ENCODE data around the gene ACOT6.
"Not testable (repeated sequence)": the region's sequence is repeated elsewhere in the genome, so short reads cannot be mapped to it uniquely, and the experiment has no call there.

The ACOT6 gene

DNA sequence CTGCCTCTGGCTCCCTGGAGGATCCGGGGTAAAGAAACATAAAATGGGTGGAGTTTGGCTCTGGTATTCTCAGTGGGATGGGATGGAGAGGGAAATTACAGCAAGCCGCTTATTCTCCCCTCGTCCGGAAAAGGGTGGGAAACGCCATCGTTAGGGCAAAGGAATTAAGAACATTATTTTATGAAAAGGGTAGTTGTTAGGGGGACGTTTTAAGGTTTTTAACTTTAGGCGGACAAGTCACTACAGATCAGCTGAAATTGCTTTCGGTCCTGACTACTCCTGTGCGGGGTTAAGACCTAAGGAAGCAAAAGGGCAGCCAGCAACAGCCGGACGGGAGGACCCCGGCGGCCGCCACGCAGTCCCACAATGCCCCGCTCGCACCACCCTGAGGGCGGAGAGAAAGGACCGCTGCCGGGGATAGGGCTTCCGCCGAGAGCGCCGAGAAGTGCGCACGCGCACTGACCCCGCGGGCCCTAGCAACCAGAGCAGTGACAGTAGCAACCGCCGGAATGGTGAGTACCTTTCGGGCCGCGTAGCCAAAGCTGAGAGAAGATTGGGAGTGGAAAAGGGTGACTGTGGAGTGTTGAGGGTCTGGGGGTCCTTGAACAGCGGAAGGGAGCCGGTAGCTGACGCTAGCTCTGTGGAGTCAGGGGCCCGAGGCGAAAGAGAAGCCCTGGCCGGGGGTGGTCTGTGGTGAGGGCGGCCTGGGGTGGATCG is 32.4 kb downstream of the ACOT6 start, which contains the start of gene DNAL1:
Gene DNAL1 (plus strand): TSS at position 456 of the 717 bp plus-strand sequence. CDS start 54 bp downstream, at position 510.
- Histone ChIP-seq H3K27ac (ENCODE audit: low read depth, low read length) (peak within 1 kb of the TSS; percentile 63), H3K4me1 (ENCODE audit: control insufficient read depth in 1 of 2, insufficient read depth in 2 of 2, low read length in 2 of 2) (peaks cover 8 to 10% of the 10 kb centered on the region in 2 donors), H3K4me3 (ENCODE audit: low read depth in 1 of 2, low read length in 2 of 2) (peak within 1 kb of the TSS; percentile 99), H3K9ac (ENCODE audit: low read depth in 1 of 2, low read length in 2 of 2) (peak within 1 kb of the TSS; percentile 80 to 87), H3K9me3 (ENCODE audit: control insufficient read depth in 1 of 2, low read length in 2 of 2) (no peaks in the 10 kb centered on the region), H3K27me3 (ENCODE audit: control insufficient read depth in 1 of 2, insufficient read depth in 2 of 2, low read length in 2 of 2) (no peaks in the 10 kb centered on the region), H3K36me3 (ENCODE audit: control insufficient read depth in 1 of 2, insufficient read depth in 2 of 2, low read length in 2 of 2) (no peaks in the 10 kb centered on the region)

DNA sequence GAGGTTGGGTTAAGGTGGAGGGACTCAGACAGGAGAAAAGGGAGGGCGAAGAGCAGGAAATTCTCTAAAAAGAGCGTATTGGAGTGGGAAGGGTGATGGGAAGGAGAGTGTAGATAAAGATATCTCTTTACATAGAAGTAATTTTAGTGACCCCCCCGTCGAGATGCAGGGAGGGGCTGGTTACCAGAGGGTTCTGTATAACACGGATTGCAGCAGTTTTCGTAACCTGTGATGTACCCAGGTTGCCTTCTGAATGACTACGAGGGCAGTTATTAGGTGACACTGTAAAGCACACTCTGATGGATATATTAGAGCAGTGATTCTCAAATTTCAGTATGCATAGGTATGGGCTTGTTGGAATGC is 32.9 kb downstream of the ACOT6 start:
- Histone ChIP-seq H3K36me3 (ENCODE audit: control insufficient read depth in 1 of 2, insufficient read depth in 2 of 2, low read length in 2 of 2) (no peaks in the 10 kb centered on the region), H3K4me1 (ENCODE audit: control insufficient read depth in 1 of 2, insufficient read depth in 2 of 2, low read length in 2 of 2) (peaks cover 8 to 10% of the 10 kb centered on the region in 2 donors), H3K9ac (ENCODE audit: low read depth in 1 of 2, low read length in 2 of 2) (peak overlapping the region; percentile 80 to 87), H3K4me3 (ENCODE audit: low read depth in 1 of 2, low read length in 2 of 2) (peak overlapping the region; percentile 99), H3K27me3 (ENCODE audit: control insufficient read depth in 1 of 2, insufficient read depth in 2 of 2, low read length in 2 of 2) (no peaks in the 10 kb centered on the region), H3K9me3 (ENCODE audit: control insufficient read depth in 1 of 2, low read length in 2 of 2) (no peaks in the 10 kb centered on the region), H3K27ac (ENCODE audit: low read depth, low read length) (no peak overlapping the region)

DNA sequence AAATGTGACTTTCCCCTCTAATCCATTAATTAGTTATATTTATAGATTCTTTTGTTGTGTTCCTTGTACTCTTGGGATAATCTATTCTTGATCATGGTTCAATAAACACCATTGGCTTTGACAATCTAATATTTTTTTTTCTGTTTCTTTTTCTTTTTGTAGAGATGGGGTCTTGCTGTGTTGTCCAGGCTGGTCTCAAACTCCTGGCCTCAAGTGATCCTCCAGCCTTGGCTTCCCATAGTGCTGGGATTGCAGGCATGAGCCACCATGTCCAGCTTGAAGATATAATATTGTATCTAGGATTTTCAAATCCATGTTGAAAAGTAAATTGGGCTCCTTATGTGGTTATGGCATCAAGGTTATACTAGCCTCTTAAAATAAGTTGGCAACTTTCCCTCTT is 38.7 kb downstream of the ACOT6 start:
- no peaks in the 10 kb centered on the region for H3K36me3 ChIP-seq (ENCODE audit: control insufficient read depth in 1 of 2, insufficient read depth in 2 of 2, low read length in 2 of 2)
- no peaks in the 10 kb centered on the region for H3K4me1 ChIP-seq (ENCODE audit: control insufficient read depth in 1 of 2, insufficient read depth in 2 of 2, low read length in 2 of 2)
- no peaks in the 10 kb centered on the region for H3K27me3 ChIP-seq (ENCODE audit: control insufficient read depth in 1 of 2, insufficient read depth in 2 of 2, low read length in 2 of 2)
- no peak overlapping the region for H3K4me3 ChIP-seq (ENCODE audit: low read depth in 1 of 2, low read length in 2 of 2)
- H3K9me3 ChIP-seq (ENCODE audit: control insufficient read depth in 1 of 2, low read length in 2 of 2): no peaks in the 10 kb centered on the region
- no peak overlapping the region for H3K27ac ChIP-seq (ENCODE audit: low read depth, low read length)
- H3K9ac ChIP-seq (ENCODE audit: low read depth in 1 of 2, low read length in 2 of 2): no peak overlapping the region

DNA sequence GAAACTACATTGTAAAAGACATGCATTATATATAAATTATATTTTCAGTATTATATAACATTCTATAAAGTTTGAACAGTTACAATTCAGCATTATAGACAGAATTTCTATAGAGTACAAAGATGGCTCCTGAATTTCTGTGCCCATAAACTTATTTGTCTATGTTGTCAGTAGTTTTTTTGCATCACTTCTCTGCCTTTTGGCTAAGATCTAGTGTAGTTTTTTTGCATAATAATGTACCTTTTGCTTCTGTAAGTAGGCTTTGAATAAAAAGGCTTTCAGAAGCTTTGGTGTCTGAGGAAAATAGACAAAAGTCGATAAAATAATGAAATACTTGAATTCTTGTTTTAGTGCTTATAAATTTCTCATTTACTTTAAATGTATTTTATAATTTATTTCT is 43.5 kb downstream of the ACOT6 start:
- Histone ChIP-seq H3K27me3 (ENCODE audit: control insufficient read depth in 1 of 2, insufficient read depth in 2 of 2, low read length in 2 of 2) (no peaks in the 10 kb centered on the region), H3K27ac (ENCODE audit: low read depth, low read length) (no peak overlapping the region), H3K9me3 (ENCODE audit: control insufficient read depth in 1 of 2, low read length in 2 of 2) (no peaks in the 10 kb centered on the region), H3K4me3 (ENCODE audit: low read depth in 1 of 2, low read length in 2 of 2) (no peak overlapping the region), H3K36me3 (ENCODE audit: control insufficient read depth in 1 of 2, insufficient read depth in 2 of 2, low read length in 2 of 2) (no peaks in the 10 kb centered on the region), H3K4me1 (ENCODE audit: control insufficient read depth in 1 of 2, insufficient read depth in 2 of 2, low read length in 2 of 2) (no peaks in the 10 kb centered on the region), H3K9ac (ENCODE audit: low read depth in 1 of 2, low read length in 2 of 2) (no peak overlapping the region)

DNA sequence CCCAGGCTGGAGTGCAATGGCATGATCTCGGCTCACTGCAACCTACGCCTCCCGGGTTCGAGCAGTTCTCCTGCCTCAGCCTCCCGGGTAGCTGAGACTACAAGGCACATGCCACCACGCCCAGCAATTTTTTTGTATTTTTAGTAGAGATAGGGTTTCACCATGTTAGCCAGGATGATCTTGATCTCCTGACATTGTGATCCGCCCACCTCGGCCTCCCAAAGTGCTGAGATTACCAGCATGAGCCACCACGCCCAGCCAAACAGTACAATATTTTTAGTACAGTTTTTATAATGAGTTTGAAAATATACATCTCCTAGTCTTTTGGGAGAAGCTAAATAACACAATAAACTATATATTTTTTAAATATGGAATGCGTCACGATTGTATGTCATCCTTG is 46.9 kb downstream of the ACOT6 start:
- not testable (repeated sequence) for H3K4me3 ChIP-seq (ENCODE audit: low read depth in 1 of 2, low read length in 2 of 2); H3K4me1 ChIP-seq (ENCODE audit: control insufficient read depth in 1 of 2, insufficient read depth in 2 of 2, low read length in 2 of 2); H3K9me3 ChIP-seq (ENCODE audit: control insufficient read depth in 1 of 2, low read length in 2 of 2); H3K36me3 ChIP-seq (ENCODE audit: control insufficient read depth in 1 of 2, insufficient read depth in 2 of 2, low read length in 2 of 2); H3K27me3 ChIP-seq (ENCODE audit: control insufficient read depth in 1 of 2, insufficient read depth in 2 of 2, low read length in 2 of 2); H3K27ac ChIP-seq (ENCODE audit: low read depth, low read length); H3K9ac ChIP-seq (ENCODE audit: low read depth in 1 of 2, low read length in 2 of 2)

DNA sequence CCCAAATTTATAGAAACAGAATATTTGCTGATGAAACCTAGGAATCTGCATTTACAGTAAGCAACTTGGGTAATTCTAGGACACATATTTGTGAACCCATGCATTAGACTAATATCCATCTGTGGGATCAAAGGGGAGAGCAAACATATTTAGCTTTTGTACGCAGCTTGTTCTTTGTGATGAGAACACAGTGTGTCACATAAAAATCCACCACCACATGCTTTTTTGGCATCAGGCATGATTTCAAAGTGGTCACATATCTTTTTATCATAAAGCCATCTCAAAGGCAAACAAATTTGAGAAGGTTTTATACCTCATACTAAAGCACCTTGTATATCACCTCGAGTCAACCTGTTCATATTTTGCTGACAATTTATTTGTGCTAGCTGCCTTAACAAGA is 48.2 kb downstream of the ACOT6 start:
- Histone ChIP-seq H3K27me3 (ENCODE audit: control insufficient read depth in 1 of 2, insufficient read depth in 2 of 2, low read length in 2 of 2) (no peaks in the 10 kb centered on the region), H3K4me1 (ENCODE audit: control insufficient read depth in 1 of 2, insufficient read depth in 2 of 2, low read length in 2 of 2) (no peaks in the 10 kb centered on the region), H3K4me3 (ENCODE audit: low read depth in 1 of 2, low read length in 2 of 2) (no peak overlapping the region), H3K36me3 (ENCODE audit: control insufficient read depth in 1 of 2, insufficient read depth in 2 of 2, low read length in 2 of 2) (no peaks in the 10 kb centered on the region), H3K27ac (ENCODE audit: low read depth, low read length) (no peak overlapping the region), H3K9ac (ENCODE audit: low read depth in 1 of 2, low read length in 2 of 2) (no peak overlapping the region), H3K9me3 (ENCODE audit: control insufficient read depth in 1 of 2, low read length in 2 of 2) (no peaks in the 10 kb centered on the region)

DNA sequence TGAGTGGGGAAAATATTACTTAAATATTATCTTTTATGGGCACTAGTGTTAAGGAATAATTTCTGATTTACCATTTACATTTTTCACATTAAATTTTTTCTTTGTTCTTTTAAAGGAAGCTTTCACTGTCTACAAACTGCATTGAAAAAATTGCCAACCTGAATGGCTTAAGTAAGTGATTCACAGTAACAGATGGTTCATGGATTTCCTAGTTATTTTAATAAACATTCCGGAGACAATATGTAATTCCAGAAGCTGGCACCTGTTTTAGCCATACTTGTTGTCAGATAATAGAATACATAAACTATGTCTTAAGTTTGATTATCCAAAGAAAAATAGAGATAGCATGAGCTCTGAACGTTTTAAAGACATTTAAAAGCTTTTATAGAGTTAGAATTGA is 49.6 kb downstream of the ACOT6 start:
- H3K36me3 ChIP-seq (ENCODE audit: control insufficient read depth in 1 of 2, insufficient read depth in 2 of 2, low read length in 2 of 2): no peaks in the 10 kb centered on the region
- no peaks in the 10 kb centered on the region for H3K27me3 ChIP-seq (ENCODE audit: control insufficient read depth in 1 of 2, insufficient read depth in 2 of 2, low read length in 2 of 2)
- no peaks in the 10 kb centered on the region for H3K9me3 ChIP-seq (ENCODE audit: control insufficient read depth in 1 of 2, low read length in 2 of 2)
- H3K9ac ChIP-seq (ENCODE audit: low read depth in 1 of 2, low read length in 2 of 2): no peak overlapping the region
- no peak overlapping the region for H3K27ac ChIP-seq (ENCODE audit: low read depth, low read length)
- no peak overlapping the region for H3K4me3 ChIP-seq (ENCODE audit: low read depth in 1 of 2, low read length in 2 of 2)
- no peaks in the 10 kb centered on the region for H3K4me1 ChIP-seq (ENCODE audit: control insufficient read depth in 1 of 2, insufficient read depth in 2 of 2, low read length in 2 of 2)

DNA sequence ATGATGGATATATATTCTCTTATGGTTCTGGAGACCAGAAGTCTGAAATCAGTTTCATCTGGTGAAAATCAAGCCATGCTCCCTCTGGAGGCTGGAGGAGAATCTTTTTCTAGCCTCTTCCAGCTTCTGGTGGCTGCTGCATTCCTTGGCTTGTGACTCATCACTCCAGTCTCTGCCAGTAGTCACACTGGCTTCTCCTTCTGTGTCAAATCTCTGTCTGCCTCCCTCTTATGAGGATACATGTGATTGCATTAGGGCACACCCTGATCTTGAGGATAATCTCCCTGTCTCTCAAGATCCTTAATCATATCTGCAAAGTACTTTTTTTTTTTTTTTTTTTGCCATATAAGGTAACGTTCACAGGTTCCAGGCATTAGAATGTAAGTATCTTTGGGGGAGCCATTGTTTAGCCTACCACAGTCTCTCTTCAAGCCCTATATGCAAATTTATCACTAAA is 50.2 kb downstream of the ACOT6 start:
- no peak overlapping the region for H3K27ac ChIP-seq (ENCODE audit: low read depth, low read length)
- no peaks in the 10 kb centered on the region for H3K4me1 ChIP-seq (ENCODE audit: control insufficient read depth in 1 of 2, insufficient read depth in 2 of 2, low read length in 2 of 2)
- H3K36me3 ChIP-seq (ENCODE audit: control insufficient read depth in 1 of 2, insufficient read depth in 2 of 2, low read length in 2 of 2): no peaks in the 10 kb centered on the region
- no peaks in the 10 kb centered on the region for H3K9me3 ChIP-seq (ENCODE audit: control insufficient read depth in 1 of 2, low read length in 2 of 2)
- no peak overlapping the region for H3K4me3 ChIP-seq (ENCODE audit: low read depth in 1 of 2, low read length in 2 of 2)
- no peaks in the 10 kb centered on the region for H3K27me3 ChIP-seq (ENCODE audit: control insufficient read depth in 1 of 2, insufficient read depth in 2 of 2, low read length in 2 of 2)
- no peak overlapping the region for H3K9ac ChIP-seq (ENCODE audit: low read depth in 1 of 2, low read length in 2 of 2)

DNA sequence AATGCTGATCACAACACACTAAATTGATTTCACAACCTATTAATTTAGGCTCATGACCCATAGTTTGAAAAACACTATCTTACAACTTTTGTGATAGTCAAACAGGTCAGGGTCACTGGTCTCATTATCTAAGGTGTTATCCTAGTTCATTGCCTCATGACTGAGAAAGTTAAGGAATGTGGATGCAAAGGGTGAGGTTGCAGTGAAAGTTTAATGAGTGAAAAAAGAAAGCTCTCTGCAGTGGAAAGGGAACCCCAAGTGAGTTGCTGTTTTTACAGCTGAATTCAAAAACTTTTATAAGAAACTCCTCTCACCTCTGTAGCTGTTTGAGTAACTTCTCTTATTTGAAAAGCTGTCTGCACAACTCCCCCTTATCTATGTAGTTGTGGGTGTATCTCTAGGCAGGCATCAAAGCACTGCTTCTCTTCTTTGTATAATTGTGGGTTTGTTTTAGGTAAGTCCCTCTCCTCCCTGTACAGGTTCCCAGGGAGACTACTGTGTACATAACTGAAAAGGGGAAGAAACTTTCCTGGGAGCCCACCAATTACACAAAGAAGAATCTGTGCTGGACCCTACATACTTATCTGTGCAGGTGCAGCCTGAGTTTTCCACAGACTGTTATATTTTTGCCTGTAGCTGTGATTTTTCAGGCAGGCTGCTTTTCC is 51.4 kb downstream of the ACOT6 start:
- H3K36me3 ChIP-seq (ENCODE audit: control insufficient read depth in 1 of 2, insufficient read depth in 2 of 2, low read length in 2 of 2): no peaks in the 10 kb centered on the region
- no peaks in the 10 kb centered on the region for H3K4me1 ChIP-seq (ENCODE audit: control insufficient read depth in 1 of 2, insufficient read depth in 2 of 2, low read length in 2 of 2)
- H3K9me3 ChIP-seq (ENCODE audit: control insufficient read depth in 1 of 2, low read length in 2 of 2): no peaks in the 10 kb centered on the region
- H3K9ac ChIP-seq (ENCODE audit: low read depth in 1 of 2, low read length in 2 of 2): no peak overlapping the region
- H3K4me3 ChIP-seq (ENCODE audit: low read depth in 1 of 2, low read length in 2 of 2): no peak overlapping the region
- no peaks in the 10 kb centered on the region for H3K27me3 ChIP-seq (ENCODE audit: control insufficient read depth in 1 of 2, insufficient read depth in 2 of 2, low read length in 2 of 2)
- H3K27ac ChIP-seq (ENCODE audit: low read depth, low read length): no peak overlapping the region

DNA sequence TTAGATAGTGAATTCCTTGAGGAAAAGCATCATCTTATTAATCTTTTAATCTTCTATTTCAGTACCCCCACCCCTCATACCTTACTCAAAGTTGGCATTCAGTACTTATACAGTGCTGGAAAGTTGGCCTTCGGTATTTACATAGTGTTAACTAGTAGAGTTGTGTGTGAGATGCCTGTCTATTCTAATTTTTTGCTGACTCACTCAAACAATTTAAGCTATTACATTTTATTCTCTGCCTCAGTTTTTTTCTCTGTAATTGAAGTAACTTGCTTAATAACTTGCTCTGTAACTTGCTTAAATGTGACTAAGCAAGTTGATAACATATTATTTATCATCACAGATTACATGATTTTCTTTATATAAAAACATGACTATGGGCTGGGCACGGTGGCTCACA is 52.8 kb downstream of the ACOT6 start:
- Histone ChIP-seq H3K4me1 (ENCODE audit: control insufficient read depth in 1 of 2, insufficient read depth in 2 of 2, low read length in 2 of 2) (no peaks in the 10 kb centered on the region), H3K9me3 (ENCODE audit: control insufficient read depth in 1 of 2, low read length in 2 of 2) (no peaks in the 10 kb centered on the region), H3K27me3 (ENCODE audit: control insufficient read depth in 1 of 2, insufficient read depth in 2 of 2, low read length in 2 of 2) (no peaks in the 10 kb centered on the region), H3K27ac (ENCODE audit: low read depth, low read length) (no peak overlapping the region), H3K4me3 (ENCODE audit: low read depth in 1 of 2, low read length in 2 of 2) (no peak overlapping the region), H3K36me3 (ENCODE audit: control insufficient read depth in 1 of 2, insufficient read depth in 2 of 2, low read length in 2 of 2) (no peaks in the 10 kb centered on the region), H3K9ac (ENCODE audit: low read depth in 1 of 2, low read length in 2 of 2) (no peak overlapping the region)
